ENCODE data around the gene PLCB3.
"Not testable (repeated sequence)": the region's sequence is repeated elsewhere in the genome, so short reads cannot be mapped to it uniquely, and the experiment has no call there.

PLCB3 gene

GRCh38 chr11:64298966-64299846, 47.9 kb downstream of the PLCB3 start:
- H3K27me3 ChIP-seq (ENCODE audit: insufficient read depth, low read length) = peaks cover 50% of the 10 kb centered on the region
- peaks cover 27% of the 10 kb centered on the region for H3K4me1 ChIP-seq (ENCODE audit: insufficient read depth, low read length)
- H2AFZ ChIP-seq (ENCODE audit: low read depth, low read length) = peak overlapping the region; percentile 77
- H3K36me3 ChIP-seq (ENCODE audit: insufficient read depth, low read length) = no peaks in the 10 kb centered on the region
- peak overlapping the region; percentile 29 for H3K4me3 ChIP-seq (ENCODE audit: low read length)
- no peaks in the 10 kb centered on the region for H3K9me3 ChIP-seq (ENCODE audit: low read length)

- Histone ChIP-seq H2AFZ (ENCODE audit: low read depth, low read length) (peak within 1 kb of the TSS; percentile 77), H3K27me3 (ENCODE audit: insufficient read depth, low read length) (peaks cover 50% of the 10 kb centered on the region), H3K36me3 (ENCODE audit: insufficient read depth, low read length) (no peaks in the 10 kb centered on the region), H3K4me3 (ENCODE audit: low read length) (peak within 1 kb of the TSS; percentile 29), H3K9me3 (ENCODE audit: low read length) (no peaks in the 10 kb centered on the region), H3K4me1 (ENCODE audit: insufficient read depth, low read length) (peaks cover 21% of the 10 kb centered on the region)
Observed at GRCh38 chr11:64299847-64300648, 48.7 kb downstream of the PLCB3 start, which contains the start of gene CATSPERZ. TSS of gene CATSPERZ (plus strand) at chr11:64300358. CDS start at chr11:64300411, 53 bp downstream.

DNA sequence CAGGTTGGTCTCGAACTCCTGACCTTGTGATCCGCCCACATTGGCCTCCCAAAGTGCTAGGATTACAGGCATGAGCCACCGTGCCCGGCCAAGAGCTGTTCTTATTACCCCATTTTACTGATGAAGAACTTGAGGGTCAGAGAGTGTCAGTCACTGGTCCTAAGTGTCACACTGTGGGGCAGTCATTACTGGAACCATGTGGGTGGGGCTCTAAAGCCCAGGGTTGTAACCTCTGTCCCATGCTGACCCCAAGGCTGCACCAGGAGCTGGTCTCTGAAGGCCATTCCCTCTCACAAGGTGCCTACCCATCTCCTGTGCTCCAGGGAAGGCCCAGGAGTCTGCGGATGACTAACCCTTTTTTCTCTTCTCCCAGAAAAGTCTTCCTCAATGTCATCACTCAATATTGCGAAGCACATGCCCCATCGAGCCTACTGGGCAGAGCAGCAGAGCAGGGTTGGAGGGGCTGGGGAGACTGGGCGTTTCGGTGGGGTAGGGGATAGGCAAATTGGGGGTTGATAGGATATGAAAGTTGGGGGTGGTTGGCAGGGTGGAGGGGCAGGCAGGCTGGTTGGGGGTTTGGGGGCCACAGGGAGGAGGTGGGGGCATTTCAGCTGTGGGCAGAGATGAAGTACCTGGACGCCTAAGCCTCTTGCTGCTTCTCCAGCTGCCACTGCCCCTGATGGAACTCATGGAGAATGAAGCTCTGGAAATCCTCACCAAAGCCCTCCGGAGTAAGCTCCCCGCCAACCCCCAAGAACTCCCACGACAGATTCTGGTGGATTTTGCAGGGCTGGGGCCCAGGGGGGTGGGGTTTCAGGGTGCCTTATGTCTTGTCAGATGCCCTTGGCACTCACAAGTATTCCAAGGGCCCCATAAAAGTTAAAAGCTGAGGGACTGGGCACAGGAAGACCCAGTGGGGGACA, 52.0 kb downstream of the PLCB3 start:
- no peak overlapping the region for H2AFZ ChIP-seq (ENCODE audit: low read depth, low read length)
- peaks cover 25% of the 10 kb centered on the region for H3K27me3 ChIP-seq (ENCODE audit: insufficient read depth, low read length)
- no peak overlapping the region for H3K4me3 ChIP-seq (ENCODE audit: low read length)
- H3K9me3 ChIP-seq (ENCODE audit: low read length) = no peaks in the 10 kb centered on the region
- H3K36me3 ChIP-seq (ENCODE audit: insufficient read depth, low read length) = no peaks in the 10 kb centered on the region
- peaks cover 29% of the 10 kb centered on the region for H3K4me1 ChIP-seq (ENCODE audit: insufficient read depth, low read length)

DNA sequence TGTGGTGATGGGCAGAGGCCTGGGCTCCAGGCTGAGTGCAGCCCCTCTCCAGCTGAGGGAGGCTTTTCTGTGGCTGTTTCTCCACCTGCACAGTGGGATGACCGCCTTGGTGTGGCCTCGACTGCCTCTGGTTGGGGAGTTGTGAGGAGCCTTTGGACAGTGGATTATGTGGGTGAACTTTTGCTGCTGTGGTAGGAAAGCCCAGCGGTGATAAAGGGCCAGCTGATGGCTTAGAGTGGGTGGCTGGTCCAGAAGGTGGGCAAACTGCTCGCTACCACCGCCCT, 52.6 kb downstream of the PLCB3 start:
- no peaks in the 10 kb centered on the region for H3K9me3 ChIP-seq (ENCODE audit: low read length)
- H3K36me3 ChIP-seq (ENCODE audit: insufficient read depth, low read length) = no peaks in the 10 kb centered on the region
- peaks cover 19% of the 10 kb centered on the region for H3K27me3 ChIP-seq (ENCODE audit: insufficient read depth, low read length)
- H3K4me3 ChIP-seq (ENCODE audit: low read length) = peak overlapping the region; percentile 68
- H2AFZ ChIP-seq (ENCODE audit: low read depth, low read length) = no peak overlapping the region
- peaks cover 29% of the 10 kb centered on the region for H3K4me1 ChIP-seq (ENCODE audit: insufficient read depth, low read length)

DNA sequence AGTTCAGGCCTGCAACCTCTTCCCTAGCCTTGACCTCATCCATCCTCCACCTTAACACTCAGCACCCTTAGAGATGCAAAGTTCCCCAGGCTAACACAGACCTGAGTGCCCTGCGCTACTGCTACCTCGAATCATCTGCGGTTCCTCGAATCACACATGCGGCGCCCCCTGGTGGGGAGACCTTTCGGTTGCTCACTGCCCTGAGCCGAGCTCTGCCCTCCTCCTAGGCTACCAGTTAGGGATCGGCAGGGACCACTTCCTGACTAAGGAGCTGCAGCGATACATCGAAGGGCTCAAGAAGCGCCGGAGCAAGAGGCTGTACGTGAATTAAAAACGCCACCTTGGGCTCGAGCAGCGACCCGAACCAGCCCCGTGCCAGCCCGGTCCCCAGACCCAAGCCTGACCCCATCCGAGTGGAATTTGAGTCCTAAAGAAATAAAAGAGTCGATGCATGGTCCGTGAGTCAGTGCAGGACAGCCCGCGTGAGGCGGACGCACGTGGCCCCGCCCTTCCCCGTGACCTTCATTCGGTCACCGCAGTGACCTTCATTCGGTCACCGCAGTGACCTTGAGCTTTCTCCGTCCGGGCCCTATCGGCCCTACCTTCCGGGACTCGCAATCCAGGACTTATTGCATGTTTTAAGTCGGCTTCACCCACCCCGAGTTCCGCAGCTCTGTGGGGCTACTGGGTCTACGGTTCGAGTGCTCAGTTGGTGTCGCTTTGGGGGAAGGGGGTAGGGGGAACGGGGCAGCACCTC, 53.2 kb downstream of the PLCB3 start:
- H3K9me3 ChIP-seq (ENCODE audit: low read length) = no peaks in the 10 kb centered on the region
- peak overlapping the region; percentile 81 for H2AFZ ChIP-seq (ENCODE audit: low read depth, low read length)
- H3K27me3 ChIP-seq (ENCODE audit: insufficient read depth, low read length) = peaks cover 14% of the 10 kb centered on the region
- peak overlapping the region; percentile 68 for H3K4me3 ChIP-seq (ENCODE audit: low read length)
- H3K36me3 ChIP-seq (ENCODE audit: insufficient read depth, low read length) = no peaks in the 10 kb centered on the region
- H3K4me1 ChIP-seq (ENCODE audit: insufficient read depth, low read length) = peaks cover 23% of the 10 kb centered on the region

DNA sequence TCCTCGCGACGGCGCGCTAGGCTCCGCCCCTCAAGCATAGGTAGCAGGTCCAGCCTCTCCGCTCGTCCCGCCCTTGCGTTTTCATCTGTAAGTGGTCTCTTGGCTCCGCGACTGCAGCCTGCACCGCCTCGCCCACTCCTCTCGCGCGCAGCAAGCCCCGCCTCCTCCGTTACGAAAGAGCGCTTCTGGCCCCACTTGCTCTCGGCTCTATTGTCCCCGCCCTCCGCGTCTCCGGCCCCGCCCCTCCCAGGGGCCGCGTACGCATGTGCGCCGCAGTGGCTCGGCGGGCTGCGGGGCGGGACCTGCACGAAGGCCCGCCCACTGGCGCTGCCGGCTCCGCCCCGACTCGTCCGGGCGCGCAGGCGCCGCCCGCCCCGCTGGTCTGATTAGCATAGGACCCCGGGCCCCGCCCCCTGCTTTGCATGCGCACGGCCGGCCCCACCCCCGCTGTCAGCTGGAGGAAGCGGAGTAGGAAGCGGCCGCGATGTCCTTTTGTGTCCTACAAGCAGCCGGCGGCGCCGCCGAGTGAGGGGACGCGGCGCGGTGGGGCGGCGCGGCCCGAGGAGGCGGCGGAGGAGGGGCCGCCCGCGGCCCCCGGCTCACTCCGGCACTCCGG, 53.9 kb downstream of the PLCB3 start, which contains the start of gene ESRRA:
Gene ESRRA, plus strand, starts transcription at position 450 of the 616 bp plus-strand sequence. CDS start 1,656 bp downstream, outside the sequence.
- peak within 1 kb of the TSS; percentile 81 for H2AFZ ChIP-seq (ENCODE audit: low read depth, low read length)
- peaks cover 18% of the 10 kb centered on the region for H3K4me1 ChIP-seq (ENCODE audit: insufficient read depth, low read length)
- no peaks in the 10 kb centered on the region for H3K36me3 ChIP-seq (ENCODE audit: insufficient read depth, low read length)
- H3K4me3 ChIP-seq (ENCODE audit: low read length) = peak within 1 kb of the TSS; percentile 68
- H3K27me3 ChIP-seq (ENCODE audit: insufficient read depth, low read length) = peaks cover 7% of the 10 kb centered on the region
- H3K9me3 ChIP-seq (ENCODE audit: low read length) = no peaks in the 10 kb centered on the region

DNA sequence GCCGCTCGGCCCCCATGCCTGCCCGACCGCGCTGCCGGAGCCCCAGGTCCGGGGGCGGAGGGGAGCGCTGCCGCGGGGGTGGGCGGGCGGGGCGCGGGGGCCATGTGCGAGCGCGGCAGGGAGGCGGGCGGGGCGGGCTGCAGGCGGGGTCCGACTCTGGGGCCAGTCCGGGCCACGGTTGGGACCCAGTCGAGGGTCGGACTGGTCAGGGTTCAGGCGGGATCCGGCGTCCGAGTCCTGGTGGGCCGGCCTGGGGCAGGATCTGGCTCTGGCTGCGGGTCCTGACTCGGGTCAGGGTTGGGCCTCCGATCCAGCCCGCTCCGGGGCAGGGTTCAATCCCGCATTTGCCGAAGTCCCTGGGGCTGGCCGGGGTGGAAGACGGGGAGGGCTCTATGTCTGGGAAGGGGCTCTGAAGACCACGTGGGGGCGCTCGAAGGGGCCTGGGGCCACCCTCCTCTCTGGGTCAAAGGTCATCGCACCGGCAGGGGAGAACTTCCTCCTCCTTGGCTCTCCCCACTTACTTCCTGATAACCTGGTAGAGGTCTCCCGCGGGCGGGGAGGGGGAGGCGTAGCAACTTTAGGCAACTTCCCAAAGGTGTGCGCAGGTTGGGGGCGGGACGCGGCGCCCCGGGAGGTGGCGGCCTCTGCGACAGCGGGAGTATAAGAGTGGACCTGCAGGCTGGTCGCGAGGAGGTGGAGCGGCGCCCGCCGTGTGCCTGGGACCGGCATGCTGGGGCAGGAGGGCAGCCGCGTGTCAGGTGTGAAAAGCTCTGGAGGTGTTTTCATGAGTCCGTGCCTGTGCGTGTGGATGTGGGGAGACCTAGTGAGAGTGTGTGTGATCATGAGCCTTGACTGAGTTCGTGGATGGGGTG, 54.6 kb downstream of the PLCB3 start:
- Histone ChIP-seq H3K9me3 (ENCODE audit: low read length) (no peaks in the 10 kb centered on the region), H2AFZ (ENCODE audit: low read depth, low read length) (no peak overlapping the region), H3K27me3 (ENCODE audit: insufficient read depth, low read length) (no peaks in the 10 kb centered on the region), H3K36me3 (ENCODE audit: insufficient read depth, low read length) (no peaks in the 10 kb centered on the region), H3K4me3 (ENCODE audit: low read length) (peak overlapping the region; percentile 52), H3K4me1 (ENCODE audit: insufficient read depth, low read length) (peaks cover 15% of the 10 kb centered on the region)

DNA sequence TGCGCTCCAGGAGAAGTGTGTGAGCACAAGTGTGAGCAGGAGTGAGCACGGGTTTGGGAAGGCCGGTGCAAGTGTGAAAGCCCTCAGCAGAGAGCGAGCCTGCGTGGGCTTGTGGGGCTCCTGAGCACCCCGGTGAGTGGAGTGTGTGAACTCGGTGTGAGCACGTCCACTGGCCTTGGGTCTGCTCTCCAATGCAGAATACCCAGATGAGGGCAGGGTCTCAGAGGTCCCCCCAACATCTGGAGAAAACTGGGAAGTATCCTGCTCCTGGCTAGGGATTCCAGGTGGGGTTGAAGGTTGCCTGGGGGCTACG, 55.2 kb downstream of the PLCB3 start:
- H3K27me3 ChIP-seq (ENCODE audit: insufficient read depth, low read length) = no peaks in the 10 kb centered on the region

GRCh38 chr11:64306876-64307622, 55.7 kb downstream of the PLCB3 start:
- Histone ChIP-seq H3K27me3 (ENCODE audit: insufficient read depth, low read length) (no peaks in the 10 kb centered on the region), H3K4me1 (ENCODE audit: insufficient read depth, low read length) (peaks cover 15% of the 10 kb centered on the region), H2AFZ (ENCODE audit: low read depth, low read length) (no peak overlapping the region), H3K9me3 (ENCODE audit: low read length) (no peaks in the 10 kb centered on the region), H3K4me3 (ENCODE audit: low read length) (peak overlapping the region; percentile 52), H3K36me3 (ENCODE audit: insufficient read depth, low read length) (no peaks in the 10 kb centered on the region)

More for the DNA sequence above, 55.2 kb downstream of the PLCB3 start:
- peak overlapping the region; percentile 52 for H3K4me3 ChIP-seq (ENCODE audit: low read length)
- peaks cover 15% of the 10 kb centered on the region for H3K4me1 ChIP-seq (ENCODE audit: insufficient read depth, low read length)
- no peak overlapping the region for H2AFZ ChIP-seq (ENCODE audit: low read depth, low read length)
- no peaks in the 10 kb centered on the region for H3K9me3 ChIP-seq (ENCODE audit: low read length)
- no peaks in the 10 kb centered on the region for H3K36me3 ChIP-seq (ENCODE audit: insufficient read depth, low read length)

- peaks cover 15% of the 10 kb centered on the region for H3K4me1 ChIP-seq (ENCODE audit: insufficient read depth, low read length)
- H2AFZ ChIP-seq (ENCODE audit: low read depth, low read length); H3K4me3 ChIP-seq (ENCODE audit: low read length); H3K9me3 ChIP-seq (ENCODE audit: low read length); H3K27me3 ChIP-seq (ENCODE audit: insufficient read depth, low read length); H3K36me3 ChIP-seq (ENCODE audit: insufficient read depth, low read length): not testable (repeated sequence)
Observed at GRCh38 chr11:64307795-64308194, 56.5 kb downstream of the PLCB3 start.

- Histone ChIP-seq H2AFZ (ENCODE audit: low read depth, low read length) (no peak overlapping the region), H3K36me3 (ENCODE audit: insufficient read depth, low read length) (peaks cover 12% of the 10 kb centered on the region), H3K9me3 (ENCODE audit: low read length) (no peaks in the 10 kb centered on the region), H3K27me3 (ENCODE audit: insufficient read depth, low read length) (no peaks in the 10 kb centered on the region), H3K4me1 (ENCODE audit: insufficient read depth, low read length) (peaks cover 12% of the 10 kb centered on the region), H3K4me3 (ENCODE audit: low read length) (no peak overlapping the region)
Observed at GRCh38 chr11:64312947-64313346, 61.6 kb downstream of the PLCB3 start.

Data from neuron (in vitro differentiated cells).